ENCODE data around the gene ARAP2.

The ARAP2 gene

GRCh38 chr4:36037127-36037526 lies 207.2 kb downstream of the ARAP2 start:
- H3K4me3 ChIP-seq (ENCODE audit: control insufficient read depth, low read depth, low read length) = no peak overlapping the region
- TF ChIP-seq CTCF (IDR thresholded peaks at IDR 0.05; ENCODE audit: control insufficient read depth, insufficient read depth, low read depth, low read length, missing control alignments) = no peak
- no peak for DNase-seq (ENCODE audit: low read depth)

- TF ChIP-seq CTCF (IDR thresholded peaks at IDR 0.05; ENCODE audit: control insufficient read depth, insufficient read depth, low read depth, low read length, missing control alignments) = no peak
- no peak overlapping the region for H3K4me3 ChIP-seq (ENCODE audit: control insufficient read depth, low read depth, low read length)
- no peak for DNase-seq (ENCODE audit: low read depth)
Observed at GRCh38 chr4:36029951-36030350, 214.4 kb downstream of the ARAP2 start.

DNA sequence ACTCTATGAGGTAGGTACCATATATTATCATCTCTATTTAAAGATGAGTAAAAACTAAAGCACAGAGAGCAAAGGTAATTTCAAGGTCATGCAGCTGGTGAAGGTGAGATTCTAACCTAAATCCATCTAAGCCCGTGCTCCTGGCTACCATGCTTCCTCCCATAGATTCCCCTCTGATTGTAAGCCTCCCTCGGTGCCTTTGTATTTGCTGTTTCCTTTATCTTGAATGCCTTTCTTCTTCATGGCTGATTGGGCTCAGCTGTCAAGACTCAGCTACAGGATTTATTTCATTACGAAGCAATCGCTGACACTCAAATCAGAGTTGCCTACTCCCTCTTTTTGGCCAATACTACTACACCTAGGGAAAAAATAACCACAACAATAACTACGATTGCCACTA lies 217.1 kb downstream of the ARAP2 start:
- TF ChIP-seq CTCF (IDR thresholded peaks at IDR 0.05; ENCODE audit: control insufficient read depth, insufficient read depth, low read depth, low read length, missing control alignments) = no peak
- DNase-seq (ENCODE audit: low read depth) = no peak
- H3K4me3 ChIP-seq (ENCODE audit: control insufficient read depth, low read depth, low read length) = no peak overlapping the region

DNA sequence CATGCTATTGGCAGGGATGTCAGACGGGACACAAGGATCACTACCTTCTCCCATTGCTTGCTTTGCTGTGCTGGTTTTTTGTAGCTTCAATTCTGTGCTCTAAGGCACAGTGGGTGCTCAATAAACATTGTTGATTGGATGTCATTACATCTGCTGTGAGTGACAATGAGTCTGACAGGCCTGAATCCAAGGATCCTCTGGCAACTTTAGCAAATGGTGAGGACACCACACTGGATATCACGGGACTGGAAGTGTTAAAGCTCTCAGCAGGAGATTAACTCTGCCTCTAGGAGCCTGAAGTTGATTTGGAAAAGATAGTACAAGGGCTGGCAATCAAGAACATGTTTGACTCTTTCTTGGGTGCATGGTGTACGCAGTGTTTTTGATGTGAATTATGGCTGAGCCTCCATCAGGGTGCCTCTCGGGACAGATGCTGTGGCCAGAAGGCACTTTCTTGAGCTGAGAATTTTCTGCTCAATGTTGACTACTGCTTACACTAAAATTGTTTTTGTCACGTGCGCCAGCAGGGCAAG lies 217.9 kb downstream of the ARAP2 start:
- no peak for DNase-seq (ENCODE audit: low read depth)
- TF ChIP-seq CTCF (IDR thresholded peaks at IDR 0.05; ENCODE audit: control insufficient read depth, insufficient read depth, low read depth, low read length, missing control alignments) = no peak
- H3K4me3 ChIP-seq (ENCODE audit: control insufficient read depth, low read depth, low read length) = no peak overlapping the region

- DNase-seq (ENCODE audit: low read depth) = no peak
- no peak overlapping the region for H3K4me3 ChIP-seq (ENCODE audit: control insufficient read depth, low read depth, low read length)
- no peak for TF ChIP-seq CTCF (IDR thresholded peaks at IDR 0.05; ENCODE audit: control insufficient read depth, insufficient read depth, low read depth, low read length, missing control alignments)
Observed at GRCh38 chr4:36024901-36025660, 219.2 kb downstream of the ARAP2 start.

DNA sequence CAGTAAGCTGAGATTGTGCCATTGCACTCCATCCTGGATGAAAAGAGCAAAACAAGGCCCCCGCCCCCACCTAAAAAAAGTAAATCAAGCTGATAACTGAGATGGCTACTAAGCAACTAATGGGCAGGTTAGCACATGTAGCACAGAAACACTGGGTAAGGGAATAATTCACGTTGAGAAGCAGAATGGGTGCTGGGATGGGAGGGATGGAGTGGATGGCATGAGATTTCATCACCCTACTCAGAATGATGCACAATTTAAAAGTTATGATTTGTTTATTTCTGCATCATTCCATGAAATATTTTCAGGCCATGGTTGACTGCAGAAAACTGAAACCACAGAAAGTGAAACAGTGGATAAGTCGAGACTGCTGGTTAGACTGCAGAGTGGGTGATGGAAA lies 224.0 kb downstream of the ARAP2 start:
- no peak for TF ChIP-seq CTCF (IDR thresholded peaks at IDR 0.05; ENCODE audit: control insufficient read depth, insufficient read depth, low read depth, low read length, missing control alignments)
- H3K4me3 ChIP-seq (ENCODE audit: control insufficient read depth, low read depth, low read length) = no peak overlapping the region
- no peak for DNase-seq (ENCODE audit: low read depth)
